Kidney epithelial cell (primary cell): ENCODE data around the gene MYRIP. TPM values are rescaled to one million over a fixed set of nuclear protein-coding genes. Genes with fewer than 3 reads are reported as not detected.

Experiments
- DNase-seq: peaks from one replicate; pipeline ENCODE4 v3.0.0-alpha.2; 2010; ENCODE audit warnings: low read depth
- H3K27me3 ChIP-seq: 2 replicates; pipeline ENCODE4 v1.6.0; 2011; ENCODE audit warnings: low read length; ENCODE audit not compliant: control insufficient read depth, insufficient read depth
- H3K36me3 ChIP-seq: 2 replicates; pipeline ENCODE4 v1.5.1; 2011; ENCODE audit warnings: low read length; ENCODE audit not compliant: control insufficient read depth, insufficient read depth
- H3K4me3 ChIP-seq: 2 replicates; pipeline ENCODE4 v1.5.1; 2011; ENCODE audit warnings: low read depth, mild to moderate bottlenecking, control low read depth, low read length
- CTCF ChIP-seq: IDR thresholded peaks from 2 replicates; pipeline ENCODE4 v1.5.1; 2011; ENCODE audit warnings: mild to moderate bottlenecking, moderate library complexity, low read length, control low read depth, inconsistent platforms; ENCODE audit not compliant: insufficient read depth, poor library complexity, severe bottlenecking
- total RNA-seq: library from RNA; depleted of rRNA; stranded (reverse); fragments of >200 nt; gene quantifications from 2 replicates; pipeline ENCODE4 v1.2.3, GENCODE V29; 2015

MYRIP gene
- total RNA-seq, 1 donor from 2014 or later = 0.04 TPM

GRCh38 chr3:40224796-40225515, 415.5 kb downstream of the MYRIP start:
- Histone ChIP-seq H3K27me3 (no peaks in the 10 kb centered on the region), H3K4me3 (no peak overlapping the region), H3K36me3 (no peaks in the 10 kb centered on the region)
- DNase-seq = no peak
- no peak for TF ChIP-seq CTCF

- no peak for TF ChIP-seq CTCF
- no peaks in the 10 kb centered on the region for H3K27me3 ChIP-seq
- H3K36me3 ChIP-seq = no peaks in the 10 kb centered on the region
- H3K4me3 ChIP-seq = no peak overlapping the region
- no peak for DNase-seq
Measured at GRCh38 chr3:40226636-40227035, 417.2 kb downstream of the MYRIP start.

GRCh38 chr3:40228792-40229350, 419.5 kb downstream of the MYRIP start:
- Histone ChIP-seq H3K27me3 (no peaks in the 10 kb centered on the region), H3K4me3 (no peak overlapping the region), H3K36me3 (no peaks in the 10 kb centered on the region)
- no peak for TF ChIP-seq CTCF
- DNase-seq = no peak

- no peak for DNase-seq
- Histone ChIP-seq H3K27me3 (no peaks in the 10 kb centered on the region), H3K4me3 (no peak overlapping the region), H3K36me3 (no peaks in the 10 kb centered on the region)
- no peak for TF ChIP-seq CTCF
Measured at GRCh38 chr3:40229386-40229785, 420.0 kb downstream of the MYRIP start.

- no peak for DNase-seq
- Histone ChIP-seq H3K4me3 (no peak overlapping the region), H3K36me3 (no peaks in the 10 kb centered on the region), H3K27me3 (no peaks in the 10 kb centered on the region)
- no peak for TF ChIP-seq CTCF
Measured at GRCh38 chr3:40229963-40230362, 420.6 kb downstream of the MYRIP start.

GRCh38 chr3:40230382-40230781, 421.0 kb downstream of the MYRIP start:
- no peaks in the 10 kb centered on the region for H3K27me3 ChIP-seq
- H3K36me3 ChIP-seq = no peaks in the 10 kb centered on the region
- no peak for DNase-seq
- no peak overlapping the region for H3K4me3 ChIP-seq
- no peak for TF ChIP-seq CTCF
